HG02943 (cell line): ENCODE measurements around the gene ZNF280A.
"Not testable (repeated sequence)": the region's sequence is repeated elsewhere in the genome, so short reads cannot be mapped to it uniquely, and the experiment has no call there.

Experiments
- ATAC-seq: cut with Tn5 transposase; IDR thresholded peaks from one replicate; pipeline ENCODE4 v1.9.1; 2021; ENCODE audit warnings: mild to moderate bottlenecking, low read depth, moderate library complexity; ENCODE audit not compliant: unreplicated experiment

Gene ZNF280A

DNA sequence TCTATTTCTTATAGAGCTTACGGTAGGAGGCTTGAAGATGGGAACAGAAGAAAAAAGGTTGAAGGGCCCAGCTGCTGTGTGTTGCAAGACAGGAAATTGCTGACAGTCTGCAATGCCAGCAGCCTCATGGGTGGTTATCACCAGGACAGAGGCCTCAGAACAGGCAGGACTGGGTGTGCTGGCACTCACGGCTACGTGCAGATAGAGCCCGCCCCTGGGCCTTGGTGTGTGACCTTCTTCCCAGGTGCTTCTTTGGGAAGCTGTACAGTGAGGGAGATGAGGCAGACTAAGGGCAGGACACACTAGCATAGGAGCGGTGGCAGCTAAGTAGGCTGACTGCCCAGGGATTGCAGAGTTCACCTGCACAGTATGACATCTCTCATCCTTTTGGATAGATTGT is 26.4 kb upstream of the ZNF280A start:
- no peak for ATAC-seq

DNA sequence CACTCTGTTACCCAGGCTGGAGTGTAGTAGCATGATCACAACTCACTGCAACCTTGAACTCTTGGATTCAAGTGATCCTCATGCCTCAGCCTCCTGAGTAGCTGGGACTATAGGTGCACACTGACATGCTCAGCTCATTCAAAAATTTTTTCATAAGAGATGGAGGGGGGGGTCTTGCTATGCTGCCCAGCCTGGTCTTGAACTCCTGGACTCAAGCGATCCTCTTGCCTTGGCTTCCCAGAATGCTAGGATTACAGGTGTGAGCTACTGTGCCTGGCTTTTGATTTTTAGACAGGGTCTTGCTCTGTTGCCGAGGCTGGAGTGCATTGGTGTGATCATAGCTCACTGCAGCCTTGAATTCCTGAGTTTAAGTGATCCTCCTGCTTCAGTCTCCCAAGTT is 25.0 kb upstream of the ZNF280A start:
- ATAC-seq: no peak

DNA sequence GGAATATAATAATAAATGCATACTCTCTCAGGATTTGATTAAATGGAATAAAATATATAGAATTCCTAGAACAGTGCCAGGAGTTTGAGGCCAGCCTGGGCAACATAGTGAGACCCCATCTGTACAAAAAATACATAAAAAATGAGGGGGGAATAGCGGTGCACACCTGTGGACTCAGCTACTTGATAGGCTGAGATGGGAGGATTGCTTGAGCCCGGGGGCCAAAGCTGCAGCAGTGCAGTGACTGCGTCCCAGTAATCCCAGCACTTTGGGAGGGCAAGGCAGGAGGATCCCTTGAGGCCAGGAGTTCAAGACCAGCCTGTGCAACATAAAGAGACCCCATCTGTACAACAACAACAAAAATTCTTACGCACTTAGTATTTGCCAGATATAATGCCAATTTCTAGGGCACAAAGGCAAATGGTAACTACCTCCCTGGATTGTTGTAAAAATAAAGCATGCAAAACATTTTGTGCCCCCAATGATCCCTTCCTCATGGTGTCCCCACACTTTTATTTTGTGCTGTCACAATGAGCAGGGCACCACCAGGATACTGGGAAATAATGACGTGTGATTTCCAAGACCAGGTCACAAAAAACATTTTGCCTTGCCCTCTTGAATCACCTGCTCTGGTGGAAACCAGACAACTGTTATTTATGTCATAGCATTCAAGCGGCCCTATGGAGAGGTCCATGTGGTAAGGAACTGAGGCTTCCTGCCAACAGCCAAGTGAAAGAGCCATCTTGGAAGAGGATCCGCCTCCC is 18.3 kb upstream of the ZNF280A start:
- ATAC-seq: no peak

DNA sequence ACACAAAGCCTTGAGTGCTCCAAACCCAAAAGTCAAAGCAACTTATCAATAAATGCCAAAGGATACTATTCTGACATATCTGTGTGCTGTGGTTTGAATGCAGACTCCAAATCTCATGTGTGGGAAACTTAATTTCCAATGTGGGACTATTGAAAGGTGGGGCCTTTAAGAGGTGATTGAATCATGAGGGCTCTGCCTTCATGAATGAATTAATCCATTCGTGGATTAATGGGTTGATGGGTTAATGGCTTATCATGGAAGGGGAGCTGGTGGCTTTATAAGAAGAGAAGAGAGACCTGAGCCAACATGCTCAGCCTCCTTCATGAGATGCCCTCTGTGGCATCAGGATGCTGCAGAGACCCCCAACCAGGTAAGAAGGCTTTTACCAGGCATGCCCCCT is 16.8 kb upstream of the ZNF280A start:
- ATAC-seq: no peak

DNA sequence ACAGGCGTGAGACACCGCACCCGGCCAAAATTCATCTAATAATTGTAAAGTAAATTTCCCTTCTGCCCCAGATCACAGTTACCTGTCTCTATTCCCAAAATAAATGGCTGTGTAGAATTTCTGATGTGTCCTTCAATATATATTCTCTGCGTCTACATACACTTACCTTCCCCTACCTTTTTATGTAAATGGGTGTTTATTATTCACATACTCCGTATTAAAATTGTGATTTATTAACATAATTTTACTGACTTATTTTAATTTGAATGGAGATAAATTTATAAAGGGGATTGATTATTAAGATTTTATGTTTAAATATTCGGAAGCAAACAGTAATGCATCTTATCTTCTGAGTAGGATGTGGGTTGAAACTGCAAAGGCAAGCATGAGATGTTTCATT is 16.4 kb upstream of the ZNF280A start:
- ATAC-seq: no peak

DNA sequence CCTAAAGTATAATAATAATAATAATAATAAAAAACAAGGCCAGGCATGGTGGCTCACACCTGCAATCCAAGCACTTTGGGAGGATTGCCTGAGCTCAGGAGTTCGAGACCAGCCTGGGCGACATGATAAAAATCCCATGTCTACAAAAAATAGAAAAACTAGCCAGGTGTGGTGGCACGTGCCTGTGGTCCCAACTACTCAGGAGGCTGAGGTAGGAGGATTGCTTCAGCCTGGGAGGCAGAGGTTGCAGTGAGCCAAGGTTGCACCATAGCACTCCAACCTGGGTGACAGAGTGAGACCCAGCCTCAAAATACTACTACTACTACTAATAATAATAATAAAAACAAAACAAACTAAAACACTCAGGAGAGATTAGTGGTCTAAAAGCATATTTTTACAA is 15.6 kb upstream of the ZNF280A start:
- no peak for ATAC-seq

DNA sequence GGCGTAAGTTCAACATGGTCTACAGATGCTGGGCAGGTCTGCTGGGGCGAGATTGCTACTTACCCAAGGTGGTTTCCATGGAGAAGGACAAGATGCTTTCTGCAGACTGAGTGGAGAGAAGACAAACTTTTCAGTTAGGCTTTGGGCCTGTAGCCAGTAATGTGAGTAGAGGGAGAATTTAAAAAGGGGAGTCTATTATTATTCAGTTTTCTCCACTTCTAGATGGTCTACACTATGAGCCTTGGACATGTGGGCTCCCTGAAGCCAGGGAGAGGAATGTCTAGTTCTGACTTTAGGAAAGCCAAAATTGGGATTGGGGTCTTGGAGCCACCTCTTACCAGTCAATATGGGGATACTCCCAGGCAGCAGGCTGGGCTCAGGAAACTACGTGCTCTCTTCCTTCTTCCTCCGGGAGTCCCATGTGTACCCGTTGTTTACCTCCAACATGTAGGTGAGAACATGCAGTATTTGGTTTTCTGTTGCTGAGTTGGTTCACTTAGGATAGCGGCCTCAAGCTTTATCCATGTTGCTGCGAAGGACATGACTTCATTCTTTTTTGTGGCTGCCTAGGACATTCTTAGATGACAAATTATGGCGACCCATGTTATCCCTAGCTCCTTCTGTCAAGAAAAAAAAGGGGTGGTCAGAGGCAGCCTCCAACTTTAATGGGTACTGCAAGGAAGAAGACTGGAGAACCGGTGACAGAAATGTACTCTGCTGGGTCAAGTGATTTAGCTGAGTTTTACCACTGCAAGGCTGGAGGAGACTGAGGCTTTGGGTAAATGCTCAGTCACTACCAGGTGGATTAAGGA is 14.7 kb upstream of the ZNF280A start:
- ATAC-seq: no peak

DNA sequence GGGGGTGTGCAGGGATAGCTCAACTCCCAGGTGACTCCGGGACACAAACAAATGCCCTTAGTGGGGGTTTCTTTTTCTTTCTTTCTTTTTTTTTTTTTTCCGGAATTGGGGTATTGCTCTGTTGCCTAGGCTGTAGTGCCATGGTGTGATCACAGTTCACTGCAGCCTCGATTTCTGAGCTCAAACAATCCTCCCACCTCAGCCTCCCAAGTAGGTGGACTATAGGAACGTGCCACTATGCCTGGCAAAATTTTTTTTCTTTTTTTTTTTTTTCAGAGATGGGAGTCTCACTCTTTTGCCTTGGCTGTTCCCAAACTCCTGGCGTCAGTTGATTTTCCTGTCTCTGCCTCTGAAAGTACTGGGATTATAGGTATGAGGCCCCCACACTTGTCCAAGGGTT is 13.8 kb upstream of the ZNF280A start:
- no peak for ATAC-seq

DNA sequence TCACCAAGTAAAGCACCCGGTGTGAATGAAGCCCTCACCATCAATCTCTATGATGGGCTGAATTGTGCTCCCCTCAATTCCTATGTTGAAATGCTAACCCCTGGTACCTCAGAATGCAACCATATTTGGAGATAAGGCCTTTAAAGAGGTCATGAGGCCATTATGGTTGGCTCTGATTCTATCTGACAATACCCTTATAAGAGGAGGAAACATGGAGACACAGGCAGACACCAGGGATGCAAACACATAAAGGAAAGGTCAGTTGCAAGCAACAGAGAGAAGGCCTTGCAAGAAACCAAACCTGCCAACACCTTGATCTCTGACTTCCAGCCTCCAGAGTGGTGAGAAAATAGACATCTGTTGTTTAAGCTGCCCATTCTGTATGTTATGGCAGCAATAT is 13.3 kb upstream of the ZNF280A start:
- no peak for ATAC-seq

DNA sequence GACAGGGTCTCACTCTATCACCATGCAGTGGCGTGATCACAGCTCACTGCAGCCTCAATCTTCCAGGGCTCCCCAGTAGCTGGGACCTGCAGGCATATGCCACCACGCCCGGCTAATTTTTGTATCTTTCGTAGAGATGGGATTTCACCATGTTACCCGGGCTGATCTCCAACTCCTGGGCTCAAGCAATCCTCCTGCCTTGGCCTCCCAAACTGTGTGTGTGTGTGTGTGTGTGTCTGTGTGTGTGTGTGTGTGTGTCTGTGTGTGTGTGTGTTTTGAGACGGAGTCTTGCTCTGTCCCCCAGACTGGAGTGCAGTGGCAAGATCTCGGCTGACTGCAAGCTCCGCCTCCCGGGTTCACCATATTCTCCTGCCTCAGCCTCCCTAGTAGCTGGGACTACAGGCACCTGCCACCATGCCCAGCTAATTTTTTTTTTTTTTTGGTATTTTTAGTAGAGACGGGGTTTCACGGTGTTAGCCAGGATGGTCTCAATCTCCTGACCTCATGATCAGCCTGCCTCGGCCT is 12.5 kb upstream of the ZNF280A start:
- not testable (repeated sequence) for ATAC-seq

DNA sequence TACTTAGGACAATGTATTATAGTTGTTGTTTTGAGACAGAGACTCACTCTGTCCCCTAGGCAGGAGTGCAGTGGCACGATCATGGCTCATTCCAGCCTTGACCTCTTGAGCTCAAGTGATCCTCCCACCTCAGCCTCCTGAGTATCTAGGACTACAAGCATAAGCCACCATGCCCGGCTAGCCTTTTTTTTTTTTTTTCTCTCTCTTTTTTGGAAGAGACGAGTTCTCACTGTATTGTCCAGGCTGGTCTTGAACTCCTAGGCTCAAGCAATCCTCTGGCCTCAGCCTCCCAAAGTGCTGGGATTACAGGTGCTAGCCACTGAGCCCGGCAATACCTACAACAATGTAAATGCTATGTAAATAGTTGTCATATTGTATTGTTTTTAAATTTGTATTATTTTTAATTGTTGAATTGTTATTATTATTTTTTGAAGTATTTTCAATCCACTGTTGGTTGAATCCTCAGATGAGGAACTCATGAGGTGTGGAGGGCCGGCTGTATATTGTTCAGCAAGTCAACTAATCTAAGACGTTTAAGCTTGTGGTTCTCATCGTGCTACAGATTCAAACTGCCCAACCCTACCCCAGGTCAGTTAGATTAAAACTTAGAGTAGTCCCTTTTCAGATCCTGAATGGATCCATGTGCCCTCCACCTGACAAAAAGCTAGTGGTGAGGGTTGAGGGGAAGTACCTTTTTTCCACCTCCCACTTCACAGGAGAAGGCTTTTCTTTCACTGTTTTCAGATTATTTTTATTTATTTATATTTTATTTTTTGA is 11.9 kb upstream of the ZNF280A start:
- no peak for ATAC-seq

DNA sequence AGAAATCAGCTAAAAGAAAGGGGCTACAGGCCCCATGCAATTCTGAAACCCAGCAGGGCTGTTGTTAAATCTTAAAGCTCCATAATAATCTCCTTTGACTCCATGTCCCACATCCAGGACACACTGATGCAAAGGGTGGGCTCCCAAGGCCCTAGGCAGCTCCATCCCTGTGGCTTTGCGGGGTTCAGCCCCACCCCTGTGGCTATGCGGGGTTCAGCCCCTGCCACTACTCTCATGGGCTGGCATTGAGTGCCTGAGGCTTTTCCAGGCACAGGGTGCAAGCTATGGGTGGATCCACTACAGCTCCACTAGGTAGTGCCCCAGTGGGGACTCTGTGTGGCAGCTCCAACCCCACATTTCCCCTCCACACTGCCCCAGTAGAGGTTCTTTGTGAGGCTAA is 8.7 kb upstream of the ZNF280A start:
- no peak for ATAC-seq

DNA sequence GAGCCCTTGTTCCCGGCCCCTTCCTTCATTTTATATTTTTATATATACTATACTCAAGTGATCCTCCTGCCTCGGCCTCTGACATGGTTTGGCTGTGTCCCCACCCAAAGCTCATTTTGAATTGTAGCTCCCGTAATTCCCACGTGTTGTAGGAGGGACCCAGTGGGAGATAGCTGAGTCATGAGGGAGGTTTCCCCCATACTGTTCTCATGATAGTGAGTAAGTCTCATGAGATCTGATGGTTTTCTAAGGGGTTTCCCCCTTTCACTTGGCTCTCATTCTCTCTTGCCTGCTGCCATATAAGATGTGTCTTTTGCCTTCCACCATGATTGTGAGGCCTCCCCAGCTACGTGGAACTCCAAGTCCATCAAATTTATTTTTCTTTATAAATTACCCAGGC is 7.2 kb upstream of the ZNF280A start:
- ATAC-seq: no peak

DNA sequence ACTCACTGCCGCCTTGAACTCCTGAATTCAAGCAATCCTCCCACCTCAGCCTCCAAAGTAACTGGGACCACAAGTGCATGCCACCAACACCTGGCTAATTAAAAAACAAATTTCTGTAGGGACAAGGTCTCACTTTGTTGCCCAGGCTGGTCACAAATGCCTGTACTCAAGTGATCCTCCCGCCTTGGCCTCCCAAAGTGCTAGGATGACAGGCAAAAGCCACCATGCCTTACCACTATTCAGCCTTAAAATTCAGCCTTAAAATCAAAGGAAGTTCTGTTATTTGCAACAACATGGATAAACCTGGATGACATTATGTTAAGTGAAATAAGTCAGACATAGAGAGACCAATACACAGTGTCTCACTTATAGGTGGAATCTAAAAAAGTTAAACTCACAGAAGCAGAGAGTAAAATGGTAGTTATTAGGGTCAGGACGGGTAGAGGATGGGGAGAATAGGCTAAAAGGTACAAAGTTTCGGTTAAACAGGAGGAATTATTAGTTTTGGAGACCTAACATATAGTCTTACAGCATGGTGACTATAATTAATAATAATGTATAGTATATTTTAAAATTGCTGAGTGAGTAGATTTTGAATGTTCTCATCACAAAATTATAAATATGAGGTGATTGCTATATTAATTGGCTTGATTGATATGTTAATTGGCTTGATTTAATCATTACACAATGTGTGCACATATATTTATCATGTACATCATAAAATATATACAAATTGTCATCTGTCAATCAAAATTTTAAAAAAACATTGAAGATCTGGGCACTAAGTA is 6.2 kb upstream of the ZNF280A start:
- no peak for ATAC-seq

DNA sequence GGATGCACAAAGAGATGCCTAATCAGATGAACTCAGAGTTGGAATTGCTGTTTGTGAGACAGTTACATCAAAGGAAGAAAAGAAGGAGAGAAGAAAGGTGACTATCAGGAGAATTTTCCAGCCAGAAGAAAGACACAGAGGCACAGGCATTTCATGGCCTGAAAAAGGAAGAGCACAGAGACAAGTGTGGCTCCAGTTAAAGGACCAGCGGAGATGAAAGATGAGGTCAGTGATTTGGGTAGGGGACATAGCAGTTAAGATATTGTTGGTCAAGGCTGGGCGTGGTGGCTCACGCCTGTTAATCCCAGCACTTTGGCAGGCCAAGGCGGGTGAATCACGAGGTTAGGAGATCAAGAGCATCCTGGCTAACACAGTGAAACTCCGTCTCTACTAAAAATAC is 3.4 kb upstream of the ZNF280A start:
- ATAC-seq: no peak

DNA sequence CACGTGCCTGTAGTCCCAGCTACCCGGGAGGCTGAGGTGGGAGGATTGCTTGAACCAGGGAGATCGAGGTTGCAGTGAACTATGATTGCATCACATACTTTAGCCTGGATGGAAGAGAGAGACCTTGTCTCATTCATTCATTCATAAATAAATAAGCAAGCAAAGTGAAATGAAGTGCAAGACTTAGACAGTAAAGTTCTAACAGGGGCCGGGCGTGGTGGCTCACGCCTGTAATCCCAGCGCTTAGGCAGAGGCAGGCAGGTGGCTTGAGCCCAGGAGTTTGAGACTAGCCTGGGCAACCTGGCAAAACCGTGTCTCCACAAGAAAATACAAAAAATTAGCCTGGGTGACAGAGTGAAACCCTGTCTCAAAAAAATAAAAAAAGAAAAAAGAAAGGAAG is 1.6 kb upstream of the ZNF280A start:
- ATAC-seq: no peak

DNA sequence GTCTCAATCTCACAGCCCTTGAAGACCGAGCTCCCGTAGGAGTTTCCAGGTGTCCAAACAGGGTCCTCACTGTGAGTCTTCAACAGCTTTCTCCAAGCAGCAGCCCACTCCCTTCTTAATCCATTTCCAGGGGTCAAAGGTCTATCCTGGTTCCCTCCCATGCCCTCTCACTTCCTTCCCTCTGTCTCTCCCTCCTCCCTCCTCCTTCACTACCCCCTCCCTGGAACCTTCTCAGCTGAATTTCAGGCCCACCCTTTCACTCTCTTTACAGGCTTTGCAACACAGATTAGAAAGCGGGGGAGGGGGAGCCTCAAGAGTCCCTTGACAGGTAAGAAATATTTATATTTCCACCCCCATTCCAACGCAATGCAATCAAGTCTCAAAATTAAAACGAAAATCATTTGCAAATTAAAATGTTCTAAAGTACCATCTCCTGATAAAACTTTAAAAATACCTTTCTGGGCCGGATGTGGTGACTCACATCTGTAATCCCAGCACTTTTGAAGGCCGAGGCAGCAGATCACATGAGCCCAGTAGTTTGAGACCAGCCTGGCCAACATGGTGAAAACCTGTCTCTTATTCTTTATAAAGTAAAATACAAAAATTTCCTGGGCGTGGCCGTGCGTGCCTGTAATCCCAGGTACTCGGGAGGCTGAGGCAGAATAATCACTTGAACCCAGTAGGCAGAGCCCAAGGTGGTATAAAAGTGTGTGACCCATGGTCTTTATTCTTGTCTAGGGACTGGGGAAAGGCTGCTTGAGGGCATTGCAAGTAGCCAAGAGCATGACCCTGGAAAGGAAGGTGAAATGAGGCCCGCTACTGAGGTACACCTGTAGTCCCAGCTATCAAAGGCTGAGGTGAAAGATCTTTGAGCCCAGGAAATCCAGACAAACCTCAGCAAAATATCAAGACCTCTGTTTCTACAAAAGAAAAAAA is 865 bp upstream of the ZNF280A start:
- no peak for ATAC-seq

DNA sequence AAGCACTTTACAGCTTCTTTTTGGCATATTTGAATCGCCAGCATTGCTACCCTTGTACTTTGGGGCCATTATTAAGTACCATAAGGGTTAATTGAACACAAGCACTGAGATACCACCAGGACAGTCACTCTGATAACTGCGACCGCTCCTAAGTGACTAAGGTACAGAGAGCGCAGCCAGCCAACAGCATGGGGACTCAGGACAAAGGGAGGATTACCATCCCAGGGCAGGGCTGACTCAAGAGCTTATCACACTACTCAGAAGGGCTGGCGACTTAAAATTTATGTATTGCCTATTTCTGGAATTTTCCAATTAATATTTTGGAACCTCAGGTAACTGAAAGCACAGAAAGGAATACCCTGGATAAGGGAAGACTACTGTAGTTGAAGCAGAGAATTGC is 479 bp downstream of the ZNF280A start:
- no peak for ATAC-seq

DNA sequence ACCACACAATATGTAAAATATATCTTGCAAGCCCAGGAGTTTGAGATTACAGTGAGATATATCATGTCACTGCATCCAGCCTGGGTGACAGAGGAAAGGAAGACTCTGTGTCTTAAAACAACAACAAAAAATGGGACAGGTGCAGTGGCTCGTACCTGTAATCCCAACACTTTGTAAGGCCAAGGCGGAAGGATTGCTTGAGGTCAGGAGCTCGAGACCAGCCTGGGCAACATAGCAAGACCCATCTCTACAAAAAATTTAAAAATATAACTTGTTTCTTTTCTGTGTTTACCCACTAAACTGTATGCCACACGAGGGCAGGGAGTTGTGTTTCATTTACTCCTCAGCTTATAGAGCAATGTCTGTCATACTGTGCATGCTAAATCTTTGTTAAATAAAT is 3.1 kb downstream of the ZNF280A start:
- ATAC-seq: no peak
